ENCODE measurements around the gene MAPK10. TPM values are rescaled to one million over a fixed set of nuclear protein-coding genes. Genes with fewer than 3 reads are reported as not detected.

The MAPK10 gene
- polyA plus RNA-seq, 1 donor (not counting 4 experiments of a cell fraction or from before 2014, with no cell fraction given), result 8.2 TPM

GRCh38 chr4:86313656-86314055 is 46.2 kb downstream of the MAPK10 start:
- H3K27ac ChIP-seq (ENCODE audit: control insufficient read depth, insufficient read depth, low read length), result no peak overlapping the region
- no peaks in the 10 kb centered on the region for H3K36me3 ChIP-seq (ENCODE audit: control insufficient read depth in 2 of 2, extremely low read depth in 1 of 2, insufficient read depth in 2 of 2, low read length in 2 of 2)
- TF ChIP-seq EZH2 (IDR thresholded peaks at IDR 0.05; ENCODE audit: low read length) (no peak), CTCF (optimal IDR thresholded peaks at IDR 0.05 in 1 of 3, IDR thresholded peaks at IDR 0.05 in 1 of 3, conservative IDR thresholded peaks at IDR 0.05 in 1 of 3; ENCODE audit: extremely low read depth in 1 of 3, insufficient read depth in 2 of 3, low read length in 3 of 3) (no peak)
- H3K9me1 ChIP-seq (ENCODE audit: control insufficient read depth, extremely low read depth, insufficient read depth, low read length), result no peaks in the 10 kb centered on the region
- dilution Hi-C loops (cut with MboI; ENCODE audit: extremely low pct_ligation_motif_present, low sequenced_read_pairs), result no loop called here
- H3K4me1 ChIP-seq (ENCODE audit: control insufficient read depth, extremely low read depth, insufficient read depth, low read length), result no peaks in the 10 kb centered on the region
- H3K9me3 ChIP-seq (ENCODE audit: control insufficient read depth, low read depth, low read length), result no peaks in the 10 kb centered on the region
- no peak overlapping the region for H3K9ac ChIP-seq (ENCODE audit: control insufficient read depth, extremely low read depth, insufficient read depth, low read length)
- no peak overlapping the region for H2AFZ ChIP-seq (ENCODE audit: control insufficient read depth, low read length)
- H3K4me3 ChIP-seq (ENCODE audit: control insufficient read depth in 2 of 3, extremely low read depth in 1 of 3, insufficient read depth in 2 of 3, low read depth in 1 of 3, low read length in 3 of 3), result no peak overlapping the region
- DNase-seq (ENCODE audit: low read depth, low spot score), result no peak
- H3K4me2 ChIP-seq (ENCODE audit: control insufficient read depth, extremely low read depth, insufficient read depth, low read depth, low read length), result no peak overlapping the region
- H3K79me2 ChIP-seq (ENCODE audit: control insufficient read depth, insufficient read depth, low read length), result no peaks in the 10 kb centered on the region
- no peaks in the 10 kb centered on the region for H3K27me3 ChIP-seq (ENCODE audit: control insufficient read depth, extremely low read depth, insufficient read depth, low read length)
- H4K20me1 ChIP-seq (ENCODE audit: control insufficient read depth, extremely low read depth, insufficient read depth, low read length), result no peaks in the 10 kb centered on the region
- no peak for FAIRE-seq

GRCh38 chr4:86307432-86307831 is 52.4 kb downstream of the MAPK10 start:
- no peak overlapping the region for H2AFZ ChIP-seq (ENCODE audit: control insufficient read depth, low read length)
- H3K9me1 ChIP-seq (ENCODE audit: control insufficient read depth, extremely low read depth, insufficient read depth, low read length), result no peaks in the 10 kb centered on the region
- no peaks in the 10 kb centered on the region for H4K20me1 ChIP-seq (ENCODE audit: control insufficient read depth, extremely low read depth, insufficient read depth, low read length)
- H3K79me2 ChIP-seq (ENCODE audit: control insufficient read depth, insufficient read depth, low read length), result no peaks in the 10 kb centered on the region
- FAIRE-seq (no peak), DNase-seq (ENCODE audit: low read depth, low spot score) (no peak)
- H3K27ac ChIP-seq (ENCODE audit: control insufficient read depth, insufficient read depth, low read length), result no peak overlapping the region
- no peaks in the 10 kb centered on the region for H3K36me3 ChIP-seq (ENCODE audit: control insufficient read depth in 2 of 2, extremely low read depth in 1 of 2, insufficient read depth in 2 of 2, low read length in 2 of 2)
- H3K4me1 ChIP-seq (ENCODE audit: control insufficient read depth, extremely low read depth, insufficient read depth, low read length), result peaks cover 6% of the 10 kb centered on the region
- no peak overlapping the region for H3K4me3 ChIP-seq (ENCODE audit: control insufficient read depth in 2 of 3, extremely low read depth in 1 of 3, insufficient read depth in 2 of 3, low read depth in 1 of 3, low read length in 3 of 3)
- H3K9ac ChIP-seq (ENCODE audit: control insufficient read depth, extremely low read depth, insufficient read depth, low read length), result no peak overlapping the region
- H3K9me3 ChIP-seq (ENCODE audit: control insufficient read depth, low read depth, low read length), result peaks cover 4% of the 10 kb centered on the region
- no peaks in the 10 kb centered on the region for H3K27me3 ChIP-seq (ENCODE audit: control insufficient read depth, extremely low read depth, insufficient read depth, low read length)
- dilution Hi-C loops (cut with MboI; ENCODE audit: extremely low pct_ligation_motif_present, low sequenced_read_pairs), result no loop called here
- H3K4me2 ChIP-seq (ENCODE audit: control insufficient read depth, extremely low read depth, insufficient read depth, low read depth, low read length), result no peak overlapping the region
- TF ChIP-seq CTCF (optimal IDR thresholded peaks at IDR 0.05 in 1 of 3, IDR thresholded peaks at IDR 0.05 in 1 of 3, conservative IDR thresholded peaks at IDR 0.05 in 1 of 3; ENCODE audit: extremely low read depth in 1 of 3, insufficient read depth in 2 of 3, low read length in 3 of 3) (no peak), EZH2 (IDR thresholded peaks at IDR 0.05; ENCODE audit: low read length) (no peak)

Data from keratinocyte (primary cell).